Epithelial cell of esophagus (primary cell): ENCODE results near the gene CLTCL1.

Source experiments
- DNase-seq: peaks from one replicate; pipeline ENCODE4 v3.0.0; 2010; ENCODE audit warnings: low read depth
- H3K4me3 ChIP-seq: 2 replicates; pipeline ENCODE4 v1.5.1; 2011; ENCODE audit warnings: mild to moderate bottlenecking, low read length, control low read depth
- TF ChIP-seq, protein P1 (sequence below): IDR thresholded peaks from 2 replicates; pipeline ENCODE4 v1.5.1; 2011; ENCODE audit warnings: low read depth, mild to moderate bottlenecking, low read length, control low read depth, inconsistent platforms; ENCODE audit not compliant: insufficient read depth; ENCODE audit errors: missing control alignments

CLTCL1 gene

DNA sequence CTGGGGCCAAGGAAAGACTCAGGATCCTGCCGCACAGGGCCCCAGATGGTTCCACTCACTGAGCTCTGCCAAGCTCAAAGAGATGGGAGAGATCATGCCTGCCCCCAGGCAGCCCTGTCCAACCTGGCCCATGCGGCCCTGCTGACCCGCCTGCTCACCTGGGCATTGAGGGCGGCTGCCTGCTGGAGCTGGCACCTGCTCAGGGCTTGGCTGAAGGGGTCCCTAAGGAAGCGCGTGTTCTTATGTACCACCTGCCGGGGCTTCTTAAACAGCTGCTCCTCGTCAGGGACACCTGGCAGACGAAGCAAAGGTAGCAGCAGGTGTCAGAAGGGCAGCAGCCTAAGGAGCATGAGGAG, 152.5 kb downstream of the CLTCL1 start:
- no peak for DNase-seq
- TF ChIP-seq, protein P1, sequence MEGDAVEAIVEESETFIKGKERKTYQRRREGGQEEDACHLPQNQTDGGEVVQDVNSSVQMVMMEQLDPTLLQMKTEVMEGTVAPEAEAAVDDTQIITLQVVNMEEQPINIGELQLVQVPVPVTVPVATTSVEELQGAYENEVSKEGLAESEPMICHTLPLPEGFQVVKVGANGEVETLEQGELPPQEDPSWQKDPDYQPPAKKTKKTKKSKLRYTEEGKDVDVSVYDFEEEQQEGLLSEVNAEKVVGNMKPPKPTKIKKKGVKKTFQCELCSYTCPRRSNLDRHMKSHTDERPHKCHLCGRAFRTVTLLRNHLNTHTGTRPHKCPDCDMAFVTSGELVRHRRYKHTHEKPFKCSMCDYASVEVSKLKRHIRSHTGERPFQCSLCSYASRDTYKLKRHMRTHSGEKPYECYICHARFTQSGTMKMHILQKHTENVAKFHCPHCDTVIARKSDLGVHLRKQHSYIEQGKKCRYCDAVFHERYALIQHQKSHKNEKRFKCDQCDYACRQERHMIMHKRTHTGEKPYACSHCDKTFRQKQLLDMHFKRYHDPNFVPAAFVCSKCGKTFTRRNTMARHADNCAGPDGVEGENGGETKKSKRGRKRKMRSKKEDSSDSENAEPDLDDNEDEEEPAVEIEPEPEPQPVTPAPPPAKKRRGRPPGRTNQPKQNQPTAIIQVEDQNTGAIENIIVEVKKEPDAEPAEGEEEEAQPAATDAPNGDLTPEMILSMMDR, result no peak
- no peak overlapping the region for H3K4me3 ChIP-seq

DNA sequence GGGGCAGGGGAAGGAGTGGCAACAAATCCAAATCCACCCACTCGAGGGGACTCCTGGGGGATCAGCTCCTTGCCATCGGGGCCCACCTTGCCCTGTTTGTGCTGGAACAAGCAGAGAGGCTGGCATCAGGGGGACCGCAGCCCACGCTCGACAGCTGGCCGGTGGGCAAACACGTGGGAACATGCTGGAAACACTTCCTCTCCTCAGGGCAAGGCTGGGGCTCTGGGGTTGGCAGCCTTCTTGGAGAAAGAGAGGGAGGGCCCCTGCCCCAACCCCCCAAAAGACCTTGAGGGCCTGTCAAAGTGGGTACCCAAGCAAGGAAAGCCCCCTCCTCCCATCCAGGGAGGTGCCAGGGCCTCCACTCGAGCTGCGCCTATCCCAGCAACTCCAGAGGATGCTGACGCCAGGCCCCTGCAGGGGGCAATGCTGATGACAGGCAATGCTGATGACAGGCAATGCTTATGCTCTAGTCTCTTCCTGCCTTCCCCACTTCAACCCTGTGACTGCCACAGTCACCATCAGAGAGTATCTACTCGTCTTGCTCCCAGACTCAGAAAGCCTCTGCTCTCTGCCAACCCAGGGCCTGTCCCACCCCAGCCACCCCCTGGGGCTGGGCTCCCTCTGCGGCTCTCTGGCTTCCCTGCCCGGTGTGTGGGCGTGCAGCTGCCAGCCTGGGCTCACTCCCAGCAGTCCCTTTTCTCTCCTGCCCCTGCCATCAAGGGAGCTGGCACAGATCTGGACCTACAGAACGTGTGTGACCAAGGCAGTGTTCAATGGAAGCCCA, 153.1 kb downstream of the CLTCL1 start:
- H3K4me3 ChIP-seq, result no peak overlapping the region
- TF ChIP-seq, protein P1, result no peak
- no peak for DNase-seq

DNA sequence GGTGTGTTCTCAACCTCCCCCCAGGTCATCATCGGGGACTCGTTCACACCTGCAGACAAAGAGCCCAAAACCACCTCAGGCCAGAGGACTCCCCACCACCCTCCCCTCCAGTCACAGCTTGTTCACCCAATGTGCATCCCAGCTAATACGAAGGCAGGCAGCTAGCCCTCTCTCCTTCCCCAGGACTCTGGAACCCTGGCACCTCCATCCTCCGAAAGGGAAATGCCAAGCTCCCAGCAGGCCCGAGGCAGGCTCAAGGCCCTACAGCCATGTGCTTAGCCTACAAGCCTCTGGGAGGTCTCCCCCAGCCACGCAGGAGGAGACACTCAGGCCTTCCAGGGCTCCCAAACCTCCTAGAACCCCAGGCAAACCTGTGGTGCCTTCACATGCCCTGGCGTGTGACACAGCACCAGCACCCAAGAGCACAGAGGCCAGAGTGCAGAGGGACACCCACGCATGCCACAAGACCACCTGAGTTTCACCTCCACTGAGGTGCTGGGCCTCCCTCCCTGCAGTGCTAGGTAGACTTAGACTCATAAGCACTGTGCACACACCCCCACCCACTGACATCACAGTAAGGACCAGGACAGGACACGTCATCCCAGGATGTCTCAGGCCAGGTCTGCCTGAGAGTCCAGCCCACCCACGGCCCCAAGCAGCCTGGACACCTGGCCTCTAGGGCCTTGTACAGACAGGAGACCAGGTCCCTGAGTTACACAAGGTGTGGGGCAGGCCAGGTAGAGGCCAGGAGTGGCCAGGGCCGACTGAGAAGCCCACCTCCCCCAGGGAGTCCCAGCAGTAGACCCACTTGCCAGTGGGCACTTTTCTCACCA, 153.9 kb downstream of the CLTCL1 start:
- DNase-seq, result no peak
- H3K4me3 ChIP-seq, result no peak overlapping the region
- TF ChIP-seq, protein P1, result no peak

DNA sequence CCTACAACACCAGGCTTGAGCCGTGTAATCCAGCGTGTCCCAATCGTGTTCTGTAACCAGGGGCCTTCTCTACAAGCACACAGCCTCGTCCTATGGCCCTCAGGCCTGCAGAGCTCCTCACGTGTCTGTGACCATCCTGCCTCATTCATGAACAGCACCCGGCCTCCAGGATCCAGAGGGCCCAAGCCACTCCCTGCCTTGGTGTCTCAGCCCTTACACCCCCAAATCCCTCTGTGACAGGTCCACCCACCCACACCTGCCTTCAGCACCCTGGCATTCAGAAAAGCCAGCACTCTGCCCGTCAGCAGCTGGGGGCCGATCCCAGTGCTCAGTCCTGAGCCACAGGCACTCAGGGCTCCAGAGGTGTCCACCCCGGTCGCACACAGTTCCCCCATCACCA, 154.6 kb downstream of the CLTCL1 start:
- no peak for DNase-seq
- no peak overlapping the region for H3K4me3 ChIP-seq
- TF ChIP-seq, protein P1, result no peak

DNA sequence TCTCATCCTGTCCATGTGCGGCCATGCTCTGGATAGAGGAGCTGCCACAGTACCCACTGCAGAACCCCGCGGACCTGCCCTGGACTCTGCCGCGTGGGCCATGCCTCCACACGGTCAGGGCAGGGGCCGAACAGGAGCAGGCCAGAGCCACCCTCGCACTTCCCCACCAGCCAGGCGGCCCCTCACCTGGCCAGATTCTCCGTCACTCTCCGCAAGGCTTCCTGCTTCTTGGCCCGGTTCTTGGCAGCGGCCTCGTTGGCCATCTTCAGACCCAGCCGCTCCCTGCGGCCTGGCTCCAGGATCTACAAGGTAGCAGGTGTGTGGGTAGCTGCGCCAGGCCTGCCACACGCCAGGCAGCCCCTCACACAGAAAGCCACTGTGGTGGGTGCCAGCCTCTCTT, 156.6 kb downstream of the CLTCL1 start:
- TF ChIP-seq, protein P1, result no peak
- no peak overlapping the region for H3K4me3 ChIP-seq
- no peak for DNase-seq

DNA sequence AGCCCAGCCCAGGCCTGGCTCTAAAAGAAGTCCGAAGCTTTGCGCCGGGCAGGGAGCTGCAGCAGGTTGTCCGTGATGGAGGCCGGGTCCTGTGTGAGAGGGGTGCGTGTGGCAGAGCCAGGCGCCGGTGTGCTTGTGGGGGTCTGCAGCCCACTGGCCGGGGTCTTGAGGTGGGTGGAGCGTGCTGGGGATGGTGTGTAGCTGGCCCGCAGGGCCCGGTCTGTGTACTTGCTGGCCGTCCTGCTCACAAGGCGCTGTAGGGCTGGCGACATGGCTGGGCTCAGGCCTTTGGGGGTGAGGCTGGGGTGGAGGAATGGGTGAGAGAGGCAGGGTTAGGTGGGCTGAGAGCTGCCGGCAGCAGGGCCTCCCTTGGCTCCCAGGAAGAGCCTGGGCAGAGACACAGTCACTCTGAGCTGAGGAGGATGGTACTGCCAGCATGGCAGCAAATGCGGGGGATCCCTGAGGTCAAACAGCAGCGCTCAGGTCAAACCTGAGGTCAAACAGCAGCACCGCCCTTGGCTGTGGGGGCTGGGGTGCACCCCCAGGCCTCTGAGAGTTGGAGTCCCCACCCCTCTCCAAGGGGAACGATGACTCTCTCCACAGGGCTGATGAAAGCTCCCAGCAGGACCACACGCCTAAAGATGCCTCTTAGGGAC, 157.2 kb downstream of the CLTCL1 start:
- TF ChIP-seq, protein P1, result no peak
- DNase-seq, result no peak
- no peak overlapping the region for H3K4me3 ChIP-seq
